ENCODE data around the gene FAAP20.

Gene FAAP20

GRCh38 chr1:2233997-2234761, 39.6 kb upstream of the FAAP20 start:
- Mint-ChIP-seq H3K9me3 (no peaks in the 10 kb centered on the region), H3K36me3 (no peaks in the 10 kb centered on the region), H3K27me3 (no peaks in the 10 kb centered on the region)

GRCh38 chr1:2233468-2233867, 38.9 kb upstream of the FAAP20 start:
- H3K4me3 Mint-ChIP-seq = peak overlapping the region; percentile 77
- no peak for ATAC-seq (ENCODE audit: low read depth)
- no peak for DNase-seq (ENCODE audit: low spot score in 2 of 2)

More at GRCh38 chr1:2233997-2234761, 39.6 kb upstream of the FAAP20 start:
- Mint-ChIP-seq H3K4me3 (peak overlapping the region; percentile 77), H3K4me1 (peaks cover 43% of the 10 kb centered on the region), H3K27ac (peak overlapping the region; percentile 88)
- DNase-seq (ENCODE audit: low spot score in 2 of 2) = peak; percentile 64 to 66
- ATAC-seq (ENCODE audit: low read depth) = peak; percentile 80

GRCh38 chr1:2232916-2233438, 38.4 kb upstream of the FAAP20 start:
- Mint-ChIP-seq H3K36me3 (no peaks in the 10 kb centered on the region), H3K4me3 (peak overlapping the region; percentile 90), H3K9me3 (no peaks in the 10 kb centered on the region)

More at GRCh38 chr1:2233468-2233867, 38.9 kb upstream of the FAAP20 start:
- H3K4me1 Mint-ChIP-seq = peaks cover 43% of the 10 kb centered on the region
- H3K27ac Mint-ChIP-seq = peak overlapping the region; percentile 88
- H3K9me3 Mint-ChIP-seq = no peaks in the 10 kb centered on the region
- H3K36me3 Mint-ChIP-seq = no peaks in the 10 kb centered on the region
- H3K27me3 Mint-ChIP-seq = no peaks in the 10 kb centered on the region

GRCh38 chr1:2232255-2232915, 37.8 kb upstream of the FAAP20 start:
- peak overlapping the region; percentile 73 for H3K27ac Mint-ChIP-seq
- DNase-seq (ENCODE audit: low spot score in 2 of 2) (no peak), ATAC-seq (ENCODE audit: low read depth) (no peak)
- peaks cover 42% of the 10 kb centered on the region for H3K4me1 Mint-ChIP-seq
- no peaks in the 10 kb centered on the region for H3K36me3 Mint-ChIP-seq
- H3K4me3 Mint-ChIP-seq = peak overlapping the region; percentile 90
- no peaks in the 10 kb centered on the region for H3K27me3 Mint-ChIP-seq
- no peaks in the 10 kb centered on the region for H3K9me3 Mint-ChIP-seq

More at GRCh38 chr1:2232916-2233438, 38.4 kb upstream of the FAAP20 start:
- Mint-ChIP-seq H3K27me3 (no peaks in the 10 kb centered on the region), H3K4me1 (peaks cover 43% of the 10 kb centered on the region), H3K27ac (peak overlapping the region; percentile 73)
- DNase-seq (ENCODE audit: low spot score in 2 of 2) (no peak), ATAC-seq (ENCODE audit: low read depth) (no peak)

GRCh38 chr1:2231532-2232254, 37.1 kb upstream of the FAAP20 start:
- H3K27ac Mint-ChIP-seq = peak overlapping the region; percentile 73
- no peak for ATAC-seq (ENCODE audit: low read depth)
- peaks cover 39% of the 10 kb centered on the region for H3K4me1 Mint-ChIP-seq

GRCh38 chr1:2230781-2231531, 36.4 kb upstream of the FAAP20 start:
- Mint-ChIP-seq H3K36me3 (no peaks in the 10 kb centered on the region), H3K9me3 (no peaks in the 10 kb centered on the region), H3K27ac (peak overlapping the region; percentile 73), H3K4me1 (peaks cover 40% of the 10 kb centered on the region), H3K27me3 (no peaks in the 10 kb centered on the region), H3K4me3 (peak overlapping the region; percentile 90)
- DNase-seq (ENCODE audit: low spot score in 2 of 2) = peak in 1 of 2 donors; percentile 54
- peak; percentile 4 for ATAC-seq (ENCODE audit: low read depth)

More at GRCh38 chr1:2231532-2232254, 37.1 kb upstream of the FAAP20 start:
- H3K36me3 Mint-ChIP-seq = no peaks in the 10 kb centered on the region
- no peak for DNase-seq (ENCODE audit: low spot score in 2 of 2)
- H3K9me3 Mint-ChIP-seq = no peaks in the 10 kb centered on the region
- H3K4me3 Mint-ChIP-seq = peak overlapping the region; percentile 90
- no peaks in the 10 kb centered on the region for H3K27me3 Mint-ChIP-seq

- H3K27ac Mint-ChIP-seq = peak overlapping the region; percentile 73
- ATAC-seq (ENCODE audit: low read depth) (no peak), DNase-seq (ENCODE audit: low spot score in 2 of 2) (no peak)
- H3K27me3 Mint-ChIP-seq = no peaks in the 10 kb centered on the region
- H3K36me3 Mint-ChIP-seq = no peaks in the 10 kb centered on the region
- no peaks in the 10 kb centered on the region for H3K9me3 Mint-ChIP-seq
- peak overlapping the region; percentile 90 for H3K4me3 Mint-ChIP-seq
- H3K4me1 Mint-ChIP-seq = peaks cover 34% of the 10 kb centered on the region
Observed at GRCh38 chr1:2229911-2230731, 35.5 kb upstream of the FAAP20 start.

GRCh38 chr1:2229037-2229864, 34.7 kb upstream of the FAAP20 start:
- peak; percentile 6 for ATAC-seq (ENCODE audit: low read depth)
- Mint-ChIP-seq H3K36me3 (no peaks in the 10 kb centered on the region), H3K4me3 (peak overlapping the region; percentile 90), H3K27ac (peak overlapping the region; percentile 73), H3K4me1 (peaks cover 35% of the 10 kb centered on the region), H3K9me3 (no peaks in the 10 kb centered on the region), H3K27me3 (no peaks in the 10 kb centered on the region)
- peak; percentile 46 to 63 for DNase-seq (ENCODE audit: low spot score in 2 of 2)

- peak overlapping the region; percentile 73 for H3K27ac Mint-ChIP-seq
- H3K27me3 Mint-ChIP-seq = no peaks in the 10 kb centered on the region
- no peaks in the 10 kb centered on the region for H3K9me3 Mint-ChIP-seq
- peak overlapping the region; percentile 90 for H3K4me3 Mint-ChIP-seq
- no peak for ATAC-seq (ENCODE audit: low read depth)
- peak in 1 of 2 donors; percentile 58 for DNase-seq (ENCODE audit: low spot score in 2 of 2)
- no peaks in the 10 kb centered on the region for H3K36me3 Mint-ChIP-seq
- peaks cover 37% of the 10 kb centered on the region for H3K4me1 Mint-ChIP-seq
Observed at GRCh38 chr1:2228694-2229036, 34.1 kb upstream of the FAAP20 start.

- Mint-ChIP-seq H3K4me3 (peak within 1 kb of the TSS; percentile 90), H3K27me3 (no peaks in the 10 kb centered on the region), H3K27ac (peak within 1 kb of the TSS; percentile 73), H3K36me3 (no peaks in the 10 kb centered on the region), H3K4me1 (peaks cover 32% of the 10 kb centered on the region), H3K9me3 (no peaks in the 10 kb centered on the region)
- DNase-seq (ENCODE audit: low spot score in 2 of 2) (no peak), ATAC-seq (ENCODE audit: low read depth) (no peak)
Observed at GRCh38 chr1:2228157-2228594, 33.6 kb upstream of the FAAP20 start, which contains the start of gene SKI. SKI (plus strand) TSS chr1:2228319; CDS start chr1:2228767, 448 bp downstream.

- Mint-ChIP-seq H3K9me3 (no peaks in the 10 kb centered on the region), H3K27ac (peak overlapping the region; percentile 69), H3K4me1 (peaks cover 28% of the 10 kb centered on the region), H3K36me3 (no peaks in the 10 kb centered on the region), H3K4me3 (peak overlapping the region; percentile 85), H3K27me3 (no peaks in the 10 kb centered on the region)
- ATAC-seq (ENCODE audit: low read depth) = peak; percentile 81
- peak; percentile 97 to 98 for DNase-seq (ENCODE audit: low spot score in 2 of 2)
Observed at GRCh38 chr1:2227346-2228156, 33.0 kb upstream of the FAAP20 start.
